ENCODE data around the gene BMP7.

Gene BMP7

DNA sequence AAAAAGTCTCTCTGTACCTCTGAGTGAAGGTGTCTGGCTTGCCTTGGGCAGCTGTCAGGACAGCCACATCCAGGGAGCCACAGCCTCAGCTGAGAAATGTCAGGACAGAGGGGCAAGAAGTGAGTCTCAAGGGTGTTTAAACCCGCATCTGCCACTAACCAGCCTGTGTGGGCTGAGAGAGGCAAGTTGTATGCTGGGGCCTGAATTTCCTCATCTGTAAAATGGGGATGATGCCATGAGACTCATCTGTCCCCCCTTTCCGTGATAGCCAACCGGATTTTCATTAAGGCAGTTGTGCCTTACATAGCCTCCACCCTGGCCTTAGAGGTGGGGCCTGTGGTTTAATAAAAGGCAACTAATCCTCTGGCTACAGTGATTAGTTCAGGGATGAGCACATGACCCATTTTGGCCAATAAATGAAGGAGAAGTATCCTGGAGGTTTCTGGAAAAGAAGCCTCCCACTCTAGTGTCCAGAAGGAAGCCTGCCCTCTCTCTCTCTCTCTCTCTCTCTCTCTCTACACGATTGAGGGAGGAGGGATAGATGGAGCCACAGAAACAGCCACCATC is 79.3 kb downstream of the BMP7 start:
- DNase-seq, result no peak

DNA sequence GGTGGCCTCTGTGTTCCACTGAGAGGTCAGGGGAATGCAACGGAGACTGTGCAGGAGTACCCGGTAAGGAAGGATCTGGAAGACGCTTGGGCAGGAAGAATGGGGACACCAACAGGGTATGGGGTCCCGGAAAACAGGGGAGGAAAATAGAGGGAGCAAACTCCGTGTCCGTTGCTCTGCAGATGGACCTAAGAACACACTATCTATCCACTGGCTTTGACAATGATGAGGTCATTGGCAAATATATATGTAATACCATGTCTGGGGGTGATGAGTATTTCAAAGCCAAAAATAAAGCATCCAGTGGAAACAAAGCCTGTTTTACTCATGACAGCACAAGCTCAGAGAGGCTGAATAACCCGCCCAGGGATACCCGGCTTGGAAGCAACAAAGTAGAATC is 80.2 kb downstream of the BMP7 start:
- no peak for DNase-seq

DNA sequence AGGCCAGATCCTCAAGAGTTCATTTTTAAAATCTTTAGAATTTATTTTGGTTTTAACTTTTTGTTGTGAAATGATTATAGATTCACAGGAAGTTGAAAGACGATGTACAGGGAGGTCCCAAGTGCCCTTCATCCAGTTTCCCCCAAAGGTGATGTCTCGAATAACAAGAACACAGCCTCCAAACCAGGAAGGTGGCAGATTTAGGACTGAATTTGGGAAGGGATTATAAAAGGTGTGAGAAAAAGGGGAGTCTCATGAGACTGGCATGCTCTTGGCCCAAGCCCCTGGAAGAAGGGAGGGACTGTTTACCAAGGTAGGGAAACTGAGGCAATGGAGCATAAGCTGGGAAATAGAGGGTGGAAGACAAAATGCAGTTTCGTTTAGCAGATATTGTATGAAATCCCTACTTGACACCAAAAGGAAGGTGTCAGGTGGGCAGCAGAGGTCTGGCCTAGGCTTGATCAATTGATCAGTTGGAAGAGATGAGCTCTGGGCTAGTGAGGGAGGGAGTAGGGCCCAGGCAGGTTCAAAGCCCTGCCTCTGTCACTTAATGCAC is 81.2 kb downstream of the BMP7 start:
- DNase-seq, result no peak

DNA sequence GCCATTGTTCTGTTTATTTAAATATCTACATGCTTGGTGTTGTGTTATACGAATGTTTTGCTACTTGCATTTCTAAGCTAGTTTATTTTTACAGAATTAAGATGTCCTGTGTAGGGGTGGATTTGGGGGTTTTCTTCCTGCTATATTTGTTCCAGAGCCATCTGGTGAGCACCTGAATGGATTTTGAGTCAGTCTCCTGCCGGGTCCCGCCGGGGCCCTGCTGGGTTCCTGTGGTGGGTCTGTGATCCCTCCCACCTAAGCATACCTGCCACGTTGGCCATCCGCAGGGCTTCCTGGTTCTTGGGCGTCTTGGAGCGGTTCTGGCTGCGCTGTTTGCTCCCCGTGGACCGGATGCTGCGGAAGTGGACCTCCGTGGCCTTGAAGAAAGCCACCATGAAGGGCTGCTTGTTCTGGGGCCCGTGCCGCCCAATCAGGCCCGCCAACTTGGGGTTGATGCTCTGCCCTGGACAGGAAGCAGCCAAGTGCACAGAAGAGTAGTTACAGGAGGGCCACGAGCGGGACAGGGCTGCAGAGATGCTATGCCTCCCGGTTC is 82.9 kb downstream of the BMP7 start:
- no peak for DNase-seq

DNA sequence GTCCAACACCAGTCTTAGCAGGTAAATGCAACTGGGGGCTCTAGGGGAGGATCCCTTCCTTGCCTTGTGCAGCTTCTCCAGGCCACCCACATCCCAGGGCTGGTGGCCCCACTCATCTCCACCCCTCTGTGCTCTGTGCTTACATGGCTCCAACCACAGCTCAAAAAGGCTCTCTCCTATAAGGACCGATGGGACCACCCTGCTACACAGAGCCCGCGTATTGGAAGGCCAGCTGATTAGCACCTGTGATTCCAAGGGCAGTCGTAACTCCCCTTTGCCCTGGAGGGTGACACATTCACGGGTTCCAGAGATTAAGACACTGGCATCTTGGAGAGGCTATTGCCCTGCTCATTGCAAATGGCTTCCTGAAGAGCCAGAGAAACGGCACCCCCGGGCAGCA is 84.8 kb downstream of the BMP7 start:
- no peak for DNase-seq

DNA sequence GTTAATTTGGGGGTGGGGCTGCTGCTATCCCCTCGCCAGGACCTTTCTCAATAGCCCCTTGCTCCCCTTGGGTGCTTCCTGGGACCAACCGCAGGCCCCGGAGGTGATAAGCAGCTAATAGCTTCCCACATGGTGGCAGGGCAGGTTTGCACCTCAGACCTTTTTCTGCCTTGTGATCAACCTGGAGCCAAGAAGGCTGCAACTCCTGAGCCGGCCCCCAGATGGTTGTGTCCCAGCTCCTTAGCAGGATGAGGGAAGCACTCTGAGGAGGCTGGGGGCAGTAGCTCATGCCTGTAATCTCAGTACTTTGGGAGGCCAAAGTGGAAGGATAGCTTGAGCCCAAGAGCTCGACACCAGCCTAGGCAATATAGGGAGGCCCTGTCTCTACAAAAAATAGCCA is 85.5 kb downstream of the BMP7 start:
- no peak for DNase-seq

DNA sequence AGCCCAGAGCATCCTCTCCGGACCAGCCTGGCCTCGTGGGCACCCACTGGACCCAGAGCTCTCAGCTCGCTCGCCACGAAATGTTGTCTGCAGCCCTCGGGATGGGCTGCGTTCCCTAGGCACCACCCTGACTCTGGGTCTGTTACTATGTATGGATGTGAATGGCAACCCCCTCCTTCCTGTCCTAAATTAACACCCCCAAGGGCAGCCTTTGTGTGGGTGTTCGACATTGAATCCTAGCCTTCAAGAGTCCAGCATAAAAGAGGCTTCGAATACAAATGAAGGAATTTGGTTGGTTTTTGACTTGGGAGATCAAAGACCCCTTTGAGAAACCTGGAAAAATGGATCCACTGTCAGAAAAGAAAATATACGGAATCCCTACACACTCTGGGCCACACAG is 86.1 kb downstream of the BMP7 start:
- no peak for DNase-seq

DNA sequence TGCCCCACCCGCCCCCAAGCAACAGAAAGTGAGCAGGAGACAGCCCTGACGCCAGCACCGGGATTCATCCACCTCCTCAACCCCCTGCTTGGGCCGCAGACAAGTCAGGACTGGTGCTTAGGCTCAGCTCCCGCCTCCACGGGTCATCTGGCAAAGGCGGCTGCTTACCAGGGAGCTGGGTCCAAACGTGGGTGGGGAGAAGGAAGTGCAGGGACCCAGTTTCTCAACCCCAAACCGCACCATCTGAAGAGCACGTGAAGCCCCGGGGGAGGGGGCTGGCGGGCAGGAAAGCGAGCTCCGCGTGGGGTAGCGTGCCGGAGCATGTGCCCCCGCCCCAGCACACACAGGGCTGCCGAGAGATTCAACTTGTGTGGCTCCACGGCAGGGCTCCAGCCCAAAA is 87.2 kb downstream of the BMP7 start:
- DNase-seq, result no peak

DNA sequence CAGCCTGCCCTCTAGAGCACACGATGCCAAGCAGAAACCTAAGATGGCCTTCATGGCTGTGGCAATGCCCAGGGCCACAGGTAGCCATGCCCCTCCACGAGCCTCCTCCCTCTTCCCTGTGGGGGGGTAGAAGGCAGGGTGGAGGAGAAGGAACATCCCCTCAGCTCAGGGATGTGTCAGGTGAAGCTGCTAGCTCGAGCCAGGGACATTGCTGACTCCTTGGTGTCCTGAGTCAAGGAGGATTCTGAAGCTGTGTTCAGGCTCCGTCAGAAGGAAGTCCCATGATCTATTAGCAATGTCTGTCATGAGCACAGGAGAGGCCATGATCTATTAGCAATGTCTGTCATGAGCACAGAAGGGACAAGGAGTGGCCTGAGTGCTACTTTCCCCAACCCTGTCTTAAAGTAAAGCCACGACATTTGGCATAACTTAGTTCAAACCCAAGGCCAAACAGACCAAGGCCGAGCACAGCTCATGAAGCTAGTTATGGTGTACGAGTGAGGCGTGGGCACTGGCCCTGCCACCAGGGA is 87.8 kb downstream of the BMP7 start:
- no peak for DNase-seq

DNA sequence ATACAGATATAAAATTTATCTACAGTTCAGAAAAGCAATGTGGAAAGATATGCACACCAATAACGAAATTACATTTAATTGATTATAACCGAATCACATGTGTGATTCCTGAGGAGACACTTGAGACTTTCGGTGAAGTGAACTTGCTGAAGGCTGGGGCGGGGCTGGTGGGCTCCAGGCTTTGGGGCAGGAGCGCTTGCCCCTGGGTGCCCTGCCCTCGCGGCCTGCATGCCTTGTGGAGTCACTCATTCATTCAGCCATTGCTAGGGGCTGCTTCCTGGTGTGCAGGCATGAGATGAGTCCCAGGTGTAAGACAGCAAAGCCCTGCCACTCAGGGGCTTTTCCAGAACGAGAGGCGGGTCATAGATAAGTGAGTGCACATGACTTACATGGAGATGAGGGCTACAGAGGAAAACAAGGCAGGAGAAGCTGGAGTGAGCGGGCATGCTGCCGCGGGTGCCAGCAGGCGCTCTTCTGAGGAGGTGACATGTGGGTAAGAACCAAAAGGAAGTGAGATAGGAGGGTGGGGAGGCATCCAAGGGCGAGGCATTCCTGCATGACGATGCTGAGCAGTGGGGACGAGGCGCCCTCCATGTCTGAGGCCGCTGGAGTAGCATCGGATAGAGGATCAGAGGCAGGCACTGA is 88.7 kb downstream of the BMP7 start:
- no peak for DNase-seq

DNA sequence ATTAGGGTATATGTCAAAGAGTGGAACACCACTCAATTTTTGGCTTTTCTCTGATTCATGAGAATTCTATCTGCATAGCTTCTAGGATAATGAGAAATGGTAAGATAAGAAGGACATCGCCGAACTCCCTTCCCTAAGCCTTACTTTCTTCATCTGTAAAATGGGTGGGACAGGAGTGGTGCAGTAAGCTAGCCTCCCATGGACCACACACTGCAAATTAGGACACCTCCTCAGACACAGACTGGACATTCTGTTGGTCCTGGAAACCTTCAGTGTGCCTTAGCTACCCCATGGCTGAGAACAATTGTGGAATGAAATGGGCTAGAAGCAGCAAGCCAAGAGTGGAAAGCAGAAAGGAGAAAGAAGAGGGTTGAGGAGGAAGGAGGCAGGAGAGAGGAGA is 89.6 kb downstream of the BMP7 start:
- DNase-seq, result no peak

DNA sequence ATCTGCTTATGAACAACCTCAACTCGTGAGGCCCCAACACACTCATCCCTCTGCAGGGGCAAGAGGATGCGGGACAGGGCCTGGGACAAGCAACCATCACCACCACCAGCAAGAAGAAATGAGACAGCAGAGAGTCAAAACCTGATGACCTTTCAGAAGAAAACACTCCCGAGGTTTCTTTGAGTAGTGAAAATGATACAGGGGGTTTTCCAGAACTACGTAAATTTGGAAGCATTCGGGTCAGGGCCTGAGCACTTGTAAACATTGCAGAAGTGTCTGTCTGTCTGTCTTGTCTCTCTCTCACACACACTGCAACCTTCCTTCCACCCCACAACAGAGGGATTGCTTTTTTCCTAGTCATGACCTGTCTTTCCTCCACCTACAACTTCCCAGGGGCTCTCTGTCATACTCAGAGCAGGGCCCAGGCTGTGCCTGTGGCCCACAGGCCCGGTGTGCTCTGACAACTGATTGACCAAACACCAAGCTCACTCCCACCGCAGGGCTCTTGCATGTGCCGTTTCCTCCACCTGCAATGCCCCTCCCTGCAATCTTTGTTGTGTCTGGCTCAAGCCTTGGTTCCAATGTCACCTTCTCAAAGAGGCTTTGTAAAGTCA is 90.9 kb downstream of the BMP7 start:
- no peak for DNase-seq

DNA sequence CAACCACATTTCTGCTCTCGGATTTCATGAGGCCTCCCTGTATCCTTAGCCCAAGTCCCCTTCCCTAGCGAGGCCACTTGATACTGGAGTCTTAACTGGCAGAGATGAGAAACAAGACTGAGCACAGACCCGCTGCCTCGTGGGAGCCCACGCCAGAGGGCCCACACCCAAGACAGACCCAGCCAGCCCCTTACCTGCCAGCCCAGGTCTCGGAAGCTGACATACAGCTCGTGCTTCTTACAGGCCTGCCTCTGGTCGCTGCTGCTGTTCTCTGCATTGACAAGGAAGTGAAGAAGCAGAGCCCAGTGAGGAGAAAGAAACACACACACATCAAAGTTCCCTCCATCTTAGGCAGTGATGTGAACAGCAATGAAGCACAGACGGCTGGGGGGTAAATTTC is 91.7 kb downstream of the BMP7 start:
- no peak for DNase-seq

DNA sequence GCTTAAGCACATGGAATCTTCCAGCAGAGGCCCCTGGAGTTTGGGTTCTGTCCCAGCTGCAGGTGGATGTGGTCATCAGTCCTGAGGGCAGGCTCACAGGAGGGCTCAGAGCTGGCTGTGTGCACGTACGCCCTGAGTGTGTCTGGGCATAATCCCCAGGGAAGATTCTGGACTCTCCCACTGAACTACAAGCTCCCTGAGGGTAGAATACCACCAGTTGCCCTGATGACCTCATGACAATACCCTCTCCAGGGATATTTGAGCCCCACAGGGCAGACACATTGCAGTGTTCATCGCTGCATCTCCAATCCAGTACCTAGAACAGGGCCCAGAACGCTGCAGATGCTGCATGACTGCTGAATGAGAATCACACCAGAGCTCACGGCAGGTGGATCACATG is 92.5 kb downstream of the BMP7 start:
- no peak for DNase-seq

DNA sequence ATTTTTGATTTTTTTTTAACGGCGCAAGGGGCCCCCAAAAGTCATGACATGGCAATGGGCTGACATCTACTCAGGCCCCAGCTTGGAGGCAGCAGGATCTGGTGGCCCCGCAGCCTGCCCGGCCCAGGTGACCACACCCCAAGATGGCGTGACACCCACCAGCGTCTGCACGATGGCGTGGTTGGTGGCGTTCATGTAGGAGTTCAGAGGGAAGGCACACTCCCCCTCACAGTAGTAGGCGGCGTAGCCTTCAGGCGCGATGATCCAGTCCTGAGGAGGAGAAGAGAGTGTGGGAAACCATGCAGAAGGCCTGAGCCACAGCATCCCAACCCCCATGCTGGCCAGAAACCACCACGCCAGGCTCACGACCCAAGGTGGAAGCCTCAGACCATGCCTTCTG is 93.4 kb downstream of the BMP7 start:
- DNase-seq, result no peak

DNA sequence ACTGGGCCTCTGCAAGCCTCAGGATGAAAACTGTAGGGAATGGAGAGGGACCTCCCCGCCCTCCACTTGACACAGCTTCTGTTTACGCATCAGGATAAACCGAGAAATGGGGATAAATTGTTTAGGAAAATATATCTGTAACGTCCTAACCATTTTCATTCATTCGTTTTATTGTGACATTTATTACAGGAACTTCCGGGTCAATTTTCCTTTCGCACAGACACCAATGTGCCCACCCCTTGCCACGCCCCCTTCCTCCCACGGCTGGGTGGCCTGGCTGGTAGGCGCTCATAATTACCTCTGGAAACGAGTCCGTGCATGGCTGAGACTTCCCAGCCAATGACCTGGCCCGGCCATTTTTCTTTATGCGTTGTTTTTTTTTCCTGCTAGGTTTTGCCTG is 96.1 kb downstream of the BMP7 start:
- DNase-seq, result no peak

DNA sequence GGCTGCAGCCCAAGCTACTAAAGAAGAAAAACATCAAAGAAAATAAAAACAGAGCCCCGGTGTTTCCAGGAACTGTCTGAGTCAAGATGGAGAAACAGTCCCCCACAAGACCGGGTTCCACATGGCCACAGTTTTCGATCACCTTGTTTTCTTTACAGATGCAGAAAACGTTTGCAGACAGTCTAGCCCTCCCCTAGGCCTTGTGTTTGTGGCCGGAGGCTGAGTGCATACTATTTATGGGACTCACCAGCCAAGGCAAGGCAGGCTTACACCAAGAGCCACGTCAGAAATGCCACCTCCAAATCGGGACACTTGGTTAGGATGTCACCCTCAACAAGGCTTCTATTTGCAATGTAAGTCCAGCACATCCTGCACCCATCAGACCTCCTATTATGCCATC is 97.3 kb downstream of the BMP7 start:
- no peak for DNase-seq

DNA sequence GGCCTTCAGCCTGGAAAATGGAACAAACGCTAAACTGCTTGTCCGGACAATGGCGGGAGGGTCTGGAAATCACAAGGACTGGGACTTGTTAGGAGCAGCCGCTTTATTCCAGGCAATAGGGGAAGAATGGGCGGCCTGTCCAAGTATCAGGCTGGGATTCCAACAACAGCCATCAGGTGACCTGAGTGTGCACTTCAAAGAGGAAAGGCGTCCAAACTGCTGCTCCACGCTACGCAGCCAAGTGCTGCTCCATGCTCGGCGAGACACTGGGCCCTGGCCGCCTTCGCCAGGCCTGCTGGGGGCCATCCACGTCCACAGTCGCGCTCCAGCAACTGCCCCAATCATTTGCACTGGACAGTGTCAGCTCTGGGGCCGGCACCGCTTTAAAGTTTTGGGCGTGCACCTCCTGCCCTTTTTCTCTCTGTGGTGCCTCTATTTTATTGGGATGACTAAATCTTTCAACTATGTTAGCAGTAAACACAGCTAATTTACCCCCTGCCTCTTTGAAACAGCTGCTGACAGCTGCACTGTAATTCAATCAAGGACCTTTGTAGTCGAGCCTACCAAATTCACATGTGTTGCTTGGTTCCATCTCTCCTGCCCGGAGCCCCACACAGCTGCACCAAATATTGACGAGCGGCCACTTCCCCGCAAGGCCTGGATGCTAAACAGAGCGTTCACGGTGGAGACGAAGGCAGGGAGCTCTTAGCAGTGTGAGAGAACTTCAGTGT is 98.3 kb downstream of the BMP7 start:
- DNase-seq, result no peak

DNA sequence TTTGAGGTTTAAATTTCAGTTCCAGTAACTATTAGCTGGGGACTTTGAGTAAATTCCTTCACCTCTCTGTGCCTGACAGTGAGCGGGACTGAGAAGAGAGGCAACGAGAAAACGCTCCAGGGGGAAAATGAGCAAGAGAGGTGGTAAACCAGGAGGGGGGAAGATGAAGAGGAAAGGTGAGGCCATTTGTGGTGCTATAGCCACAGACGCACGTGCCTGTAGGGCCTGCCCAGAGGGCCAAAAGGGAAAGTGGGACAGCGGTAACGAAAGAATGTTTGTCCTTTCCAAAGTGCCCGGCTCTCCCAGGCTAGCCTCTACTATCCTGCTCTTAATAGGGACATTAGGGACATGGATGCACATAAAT is 99.2 kb downstream of the BMP7 start:
- no peak for DNase-seq

DNA sequence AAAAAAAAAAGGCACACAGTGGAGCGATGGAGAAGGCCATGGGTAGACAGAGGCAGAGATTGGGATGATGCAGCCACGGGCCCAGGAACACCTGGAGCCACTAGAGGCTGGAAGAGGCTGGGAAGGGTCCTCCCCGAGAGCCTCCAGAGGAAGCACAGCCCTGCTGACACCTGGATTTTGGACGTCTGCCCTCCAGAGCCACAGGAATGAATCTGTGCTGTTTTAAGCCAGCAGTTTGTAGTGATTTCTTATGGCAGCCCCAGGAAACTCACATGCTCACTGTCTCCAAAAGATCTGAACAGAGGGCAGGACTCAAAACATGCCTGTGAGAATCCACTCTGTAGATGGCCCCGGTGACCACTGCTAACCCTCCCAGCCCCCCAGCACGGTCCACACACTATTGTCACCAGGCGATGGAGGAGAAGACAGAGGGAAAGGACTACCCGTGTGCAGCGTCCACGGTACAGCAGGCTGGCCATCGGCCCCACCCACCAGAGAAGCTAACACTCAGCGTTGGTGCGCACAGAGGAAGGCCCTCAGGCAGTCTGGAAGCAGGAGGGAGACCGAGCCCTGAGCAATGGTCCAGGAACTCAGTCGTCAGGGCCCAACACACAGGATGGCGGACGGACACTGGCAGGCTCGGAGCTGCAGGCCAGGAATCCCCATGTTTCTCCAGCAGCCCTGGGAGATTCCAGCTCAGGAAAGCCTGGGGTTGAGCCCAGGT is 99.7 kb downstream of the BMP7 start:
- DNase-seq, result no peak

DNA sequence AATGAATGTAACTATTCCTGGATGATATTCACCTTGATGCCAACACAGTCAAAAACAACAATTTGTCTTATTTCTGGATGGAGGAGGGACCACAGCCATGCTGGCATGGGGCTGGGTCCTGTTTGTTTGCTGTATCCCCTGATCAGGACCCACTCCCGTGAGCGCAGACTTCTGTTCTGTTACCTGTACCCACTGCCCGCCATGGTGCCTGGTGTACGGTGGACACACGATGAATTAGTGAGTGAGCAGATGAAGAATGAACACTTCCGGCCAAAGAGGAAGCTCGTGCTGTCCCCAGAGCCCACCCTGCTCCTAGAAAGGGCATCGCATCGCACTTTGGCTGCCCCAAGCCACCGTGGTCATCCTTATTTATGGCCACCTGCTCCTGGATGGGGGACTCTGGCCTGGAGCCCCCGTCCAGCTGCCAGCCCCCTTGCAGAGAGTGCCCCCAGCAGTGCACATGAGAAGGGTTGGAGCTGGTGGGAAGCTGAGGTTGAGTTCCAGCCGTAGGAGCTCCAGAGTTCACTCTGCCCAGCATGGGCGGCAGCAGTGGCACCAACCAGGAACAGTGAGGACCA is 100.9 kb downstream of the BMP7 start:
- no peak for DNase-seq

DNA sequence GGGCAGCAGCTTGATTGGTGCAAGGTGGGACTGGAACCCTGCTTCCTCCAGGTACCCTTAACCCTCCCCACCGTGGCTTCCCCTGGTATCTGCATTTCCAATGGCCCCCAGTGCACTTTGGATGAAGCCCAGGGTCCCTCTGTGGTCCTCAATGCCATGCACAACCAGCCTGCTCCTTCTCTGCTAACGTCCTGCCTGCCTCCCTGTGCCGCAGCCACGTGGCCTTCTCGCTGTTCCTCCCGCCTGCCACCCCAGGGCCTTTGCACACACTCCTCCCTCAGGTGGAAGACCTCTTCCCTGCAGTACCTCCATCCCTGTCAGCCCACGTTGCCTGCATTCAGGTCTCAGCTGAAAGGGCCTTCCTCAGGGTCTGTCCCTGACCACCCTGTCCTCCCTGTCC is 101.6 kb downstream of the BMP7 start:
- no peak for DNase-seq

All from NCI-H1694 (cell line).